Loucy (cell line): ENCODE results near the gene NSL1.

Experiments
- H2AFZ ChIP-seq: fragments of 200-600 bp; sonication (generic); 2 replicates; pipeline ENCODE4 v1.6.0; 2016; ENCODE audit warnings: antibody characterized with exemption, mild to moderate bottlenecking, low read length, moderate library complexity
- H3F3A ChIP-seq: fragments of 200-600 bp; 2 replicates; pipeline ENCODE4 v1.6.0; 2016; ENCODE audit warnings: antibody characterized with exemption, low read depth, mild to moderate bottlenecking
- H3K27me3 ChIP-seq: fragments of 200-600 bp; sonication (generic); 2 replicates; pipeline ENCODE4 v1.6.1; 2014; ENCODE audit warnings: low read length, mild to moderate bottlenecking; ENCODE audit not compliant: insufficient read depth, poor library complexity, severe bottlenecking
- H3K36me3 ChIP-seq: fragments of 200-600 bp; sonication (generic); 2 replicates; pipeline ENCODE4 v1.6.1; 2016; ENCODE audit warnings: low read length; ENCODE audit not compliant: insufficient read depth
- H3K4me1 ChIP-seq: fragments of 200-600 bp; sonication (generic); 2 replicates; pipeline ENCODE4 v1.5.1; 2014; ENCODE audit warnings: low read length, mild to moderate bottlenecking; ENCODE audit not compliant: insufficient read depth, poor library complexity, severe bottlenecking
- H3K4me2 ChIP-seq: fragments of 200-600 bp; sonication (generic); 2 replicates; pipeline ENCODE4 v1.6.0; 2014; ENCODE audit warnings: antibody characterized with exemption, low read length, low read depth, mild to moderate bottlenecking; ENCODE audit not compliant: poor library complexity, severe bottlenecking
- H3K4me3 ChIP-seq: fragments of 200-600 bp; sonication (generic); 2 replicates; pipeline ENCODE4 v1.5.1; 2014; ENCODE audit warnings: low read length, mild to moderate bottlenecking, mixed read lengths; ENCODE audit not compliant: poor library complexity, severe bottlenecking
- H3K79me2 ChIP-seq: fragments of 200-600 bp; sonication (generic); 2 replicates; pipeline ENCODE4 v1.6.1; 2014; ENCODE audit warnings: low read length; ENCODE audit not compliant: insufficient read depth
- H3K9ac ChIP-seq: fragments of 200-600 bp; sonication (generic); 2 replicates; pipeline ENCODE4 v1.6.0; 2014; ENCODE audit warnings: mild to moderate bottlenecking, low read depth, low read length, moderate library complexity; ENCODE audit not compliant: poor library complexity, severe bottlenecking
- H3K9me2 ChIP-seq: fragments of 200-600 bp; sonication (generic); replicated peaks from 2 replicates; pipeline ENCODE4 v1.6.1; 2016; ENCODE audit warnings: low read depth, low read length, mixed read lengths
- H3K9me3 ChIP-seq: fragments of 200-600 bp; sonication (generic); 2 replicates; pipeline ENCODE4 v1.6.1; 2014; ENCODE audit warnings: mild to moderate bottlenecking, antibody characterized with exemption, low read length, low read depth; ENCODE audit not compliant: insufficient read depth
- H4K20me1 ChIP-seq: fragments of 200-600 bp; sonication (generic); 2 replicates; pipeline ENCODE4 v1.6.0; 2014; ENCODE audit warnings: antibody characterized with exemption, low read length, mild to moderate bottlenecking; ENCODE audit not compliant: insufficient read depth, poor library complexity, severe bottlenecking
- CTCF ChIP-seq: fragments of 200-600 bp; sonication (generic); conservative IDR thresholded peaks from 2 replicates; pipeline ENCODE4 v1.5.1; 2014; ENCODE audit warnings: mild to moderate bottlenecking, antibody characterized with exemption, low read length
- EZH2phosphoT487 ChIP-seq: fragments of 200-600 bp; IDR thresholded peaks from 2 replicates; pipeline ENCODE4 v1.6.1; 2018; ENCODE audit warnings: antibody characterized with exemption, mild to moderate bottlenecking, moderate library complexity, borderline replicate concordance

Gene NSL1

GRCh38 chr1:212721388-212722247 is 70.0 kb downstream of the NSL1 start:
- no peaks in the 10 kb centered on the region for H3K9me3 ChIP-seq
- no peak overlapping the region for H3K4me3 ChIP-seq
- H3K79me2 ChIP-seq = no peaks in the 10 kb centered on the region
- no peaks in the 10 kb centered on the region for H3K36me3 ChIP-seq
- no peak overlapping the region for H3K4me2 ChIP-seq
- H3K27me3 ChIP-seq = no peaks in the 10 kb centered on the region
- H3K9me2 ChIP-seq = no peaks in the 10 kb centered on the region
- H3K9ac ChIP-seq = no peak overlapping the region
- TF ChIP-seq EZH2phosphoT487 = no peak
- TF ChIP-seq CTCF = no peak
- H3F3A ChIP-seq = no peaks in the 10 kb centered on the region
- no peaks in the 10 kb centered on the region for H4K20me1 ChIP-seq
- H2AFZ ChIP-seq = no peak overlapping the region
- H3K4me1 ChIP-seq = peaks cover 15% of the 10 kb centered on the region

GRCh38 chr1:212719633-212720032 is 71.9 kb downstream of the NSL1 start:
- H2AFZ ChIP-seq = no peak overlapping the region
- no peaks in the 10 kb centered on the region for H3K9me3 ChIP-seq
- H3K4me3 ChIP-seq = no peak overlapping the region
- H3K4me1 ChIP-seq = peaks cover 15% of the 10 kb centered on the region
- no peaks in the 10 kb centered on the region for H3K9me2 ChIP-seq
- H3F3A ChIP-seq = no peaks in the 10 kb centered on the region
- H3K9ac ChIP-seq = no peak overlapping the region
- no peaks in the 10 kb centered on the region for H3K27me3 ChIP-seq
- no peak overlapping the region for H3K4me2 ChIP-seq
- H3K36me3 ChIP-seq = no peaks in the 10 kb centered on the region
- H4K20me1 ChIP-seq = no peaks in the 10 kb centered on the region
- TF ChIP-seq CTCF = no peak
- no peak for TF ChIP-seq EZH2phosphoT487
- no peaks in the 10 kb centered on the region for H3K79me2 ChIP-seq

GRCh38 chr1:212718499-212718898 is 73.1 kb downstream of the NSL1 start:
- no peak overlapping the region for H3K9ac ChIP-seq

More at GRCh38 chr1:212718499-212718898, 73.1 kb downstream of the NSL1 start:
- no peak overlapping the region for H3K4me2 ChIP-seq
- H3K27me3 ChIP-seq = no peaks in the 10 kb centered on the region
- H3K4me3 ChIP-seq = no peak overlapping the region
- H4K20me1 ChIP-seq = no peaks in the 10 kb centered on the region
- no peaks in the 10 kb centered on the region for H3F3A ChIP-seq
- TF ChIP-seq EZH2phosphoT487 = no peak
- TF ChIP-seq CTCF = no peak; the same call in 1 of the 2 replicates
- H3K9me3 ChIP-seq = no peaks in the 10 kb centered on the region
- no peak overlapping the region for H2AFZ ChIP-seq
- no peaks in the 10 kb centered on the region for H3K36me3 ChIP-seq
- H3K4me1 ChIP-seq = peaks cover 15% of the 10 kb centered on the region
- H3K9me2 ChIP-seq = no peaks in the 10 kb centered on the region
- no peaks in the 10 kb centered on the region for H3K79me2 ChIP-seq
